A204.1 (cell line): ENCODE measurements around the gene SORL1.

Experiments
- FAIRE-seq: peaks from 2 replicates; lab custom pipeline; 2012; peaks lifted over from hg19 to GRCh38; lab: Jason Lieb, UNC

Gene SORL1

DNA sequence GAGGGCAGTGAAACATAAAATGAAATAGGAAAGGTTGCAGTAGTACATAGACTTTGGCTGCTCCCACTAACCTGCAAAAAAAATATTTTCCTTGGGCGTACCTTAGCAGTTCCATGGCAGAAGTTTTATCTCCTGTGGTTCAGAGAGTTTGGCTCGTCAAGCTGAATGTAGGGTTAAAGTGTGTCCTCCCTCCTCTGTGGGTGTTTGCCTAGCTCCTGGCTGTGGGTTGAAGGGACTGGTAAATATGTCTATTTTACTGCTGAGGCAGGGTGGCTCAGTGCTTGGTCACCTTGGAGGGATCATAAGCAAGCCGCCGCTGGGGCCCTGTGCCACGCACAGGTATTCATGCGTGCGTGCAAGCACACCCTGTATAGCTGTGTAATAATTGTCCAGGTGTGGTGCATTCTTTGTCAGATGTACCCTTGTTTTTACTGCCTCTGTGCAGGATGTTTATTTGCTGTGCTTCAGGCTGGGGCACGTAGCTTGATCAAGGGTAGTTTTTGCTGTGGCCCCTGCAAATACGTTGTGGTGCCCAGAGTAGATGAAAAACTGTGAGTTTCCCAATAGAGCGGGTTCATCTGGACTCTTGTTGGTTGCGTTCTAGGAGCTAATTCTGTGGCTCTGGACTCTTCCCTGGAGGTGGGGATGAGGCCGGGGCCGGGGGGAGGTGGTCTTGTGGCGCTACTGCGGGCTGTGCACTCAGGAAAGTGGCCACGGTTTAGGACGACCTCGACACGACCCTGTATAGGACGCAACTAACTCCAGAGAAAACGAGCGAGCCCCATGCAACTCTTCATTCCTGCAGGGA, 732 bp upstream of the SORL1 start:
- no peak for FAIRE-seq

DNA sequence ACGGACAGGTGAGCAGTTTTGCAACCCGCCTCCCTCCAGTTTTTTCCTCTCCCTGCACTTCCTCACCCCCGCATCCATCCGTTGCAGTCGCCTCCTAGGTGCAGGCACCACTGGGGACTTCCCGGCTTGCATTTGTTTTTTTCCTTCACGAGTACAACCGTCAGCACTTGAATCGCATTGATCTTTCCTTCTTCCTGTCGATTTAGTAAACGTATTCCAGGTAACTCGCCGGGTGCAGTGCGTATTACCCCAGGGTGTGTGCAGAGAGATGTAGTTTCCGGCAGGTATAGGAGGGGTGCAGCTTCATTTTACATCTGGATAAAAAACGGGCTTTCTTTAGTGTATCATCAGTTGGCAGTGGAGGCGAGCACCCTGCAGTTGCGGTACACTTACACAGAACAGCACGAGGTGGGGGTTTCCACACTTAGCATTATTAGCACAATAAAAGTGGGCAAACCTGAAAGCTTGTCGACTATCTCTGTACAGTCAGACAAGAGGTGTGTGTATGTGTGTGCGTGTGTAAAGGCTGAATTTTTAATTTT, 566 bp downstream of the SORL1 start, which contains the start of gene SORL1-AS1:
SORL1-AS1 (minus strand) TSS at position 359 of the 542 bp plus-strand sequence.
- FAIRE-seq, result no peak

DNA sequence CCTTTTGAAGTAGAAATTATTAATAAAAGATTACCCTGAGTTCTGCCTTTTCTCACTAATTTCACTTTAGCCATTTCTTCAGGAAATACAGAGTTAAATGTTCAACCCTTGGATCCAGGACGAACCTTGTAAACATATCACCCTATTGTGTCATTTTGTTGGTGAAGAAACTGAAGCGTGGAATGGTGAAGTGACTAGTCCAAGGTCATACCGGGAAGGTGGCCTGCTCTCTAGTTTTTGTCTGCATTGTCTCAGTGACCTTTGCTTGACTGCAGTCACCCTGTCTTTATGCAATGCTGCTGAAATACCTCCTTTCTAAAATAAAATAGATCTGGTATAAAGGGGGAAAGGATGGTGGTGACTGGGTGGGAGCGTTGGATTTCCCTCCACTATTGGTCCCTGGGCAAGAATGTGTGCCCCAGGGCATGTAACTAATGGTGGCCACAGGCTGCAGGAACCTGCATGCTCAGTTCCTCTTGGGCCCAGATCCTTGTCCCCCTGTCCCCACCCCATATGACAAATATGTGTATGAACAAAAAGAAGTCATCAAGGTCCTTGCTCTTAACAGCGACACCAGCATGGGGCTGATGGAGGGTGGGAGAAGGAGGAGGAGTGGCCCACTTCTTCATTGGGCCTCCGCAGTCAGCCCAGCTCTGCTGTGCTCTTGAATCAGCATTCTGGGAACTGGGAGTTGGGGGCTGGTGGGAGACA, 1.6 kb downstream of the SORL1 start:
- no peak for FAIRE-seq

DNA sequence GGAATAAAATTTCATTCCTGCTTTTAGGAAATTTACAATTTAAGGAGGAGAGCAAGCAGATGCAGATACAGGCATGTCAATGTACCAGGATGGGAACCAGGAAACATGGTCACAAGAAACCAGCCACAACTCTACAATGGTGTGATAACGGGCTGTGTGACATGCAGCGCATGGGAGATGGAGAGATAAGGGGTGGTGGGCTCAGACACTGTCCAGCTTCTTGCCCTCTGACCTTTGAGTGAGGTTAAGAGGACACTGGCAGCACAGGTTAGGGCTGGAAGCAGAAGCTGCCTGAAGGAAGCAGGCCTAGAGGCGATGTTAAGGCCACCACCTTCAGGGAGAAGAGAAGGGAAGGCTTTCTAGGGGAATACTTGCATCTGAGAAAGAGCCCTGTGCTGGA, 3.0 kb downstream of the SORL1 start:
- no peak for FAIRE-seq

DNA sequence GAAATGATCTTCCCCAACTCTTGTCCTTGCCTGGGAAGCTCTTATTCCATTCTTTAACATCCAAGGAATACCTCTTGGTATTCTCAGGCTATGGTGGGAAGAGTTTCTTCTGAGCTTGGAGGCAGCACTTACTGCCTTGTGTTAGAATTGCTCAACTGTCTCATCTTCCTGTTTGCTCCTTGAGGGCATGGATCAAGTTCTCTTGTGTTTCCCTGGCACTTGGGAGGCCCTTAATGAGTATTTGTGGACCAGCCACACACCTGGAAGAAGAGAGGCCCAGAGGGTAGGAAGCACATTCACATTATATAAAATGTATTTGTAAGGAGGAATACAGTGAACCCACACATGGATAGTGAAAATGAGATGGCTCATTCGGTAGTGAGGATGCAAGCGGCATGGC, 4.0 kb downstream of the SORL1 start:
- no peak for FAIRE-seq

DNA sequence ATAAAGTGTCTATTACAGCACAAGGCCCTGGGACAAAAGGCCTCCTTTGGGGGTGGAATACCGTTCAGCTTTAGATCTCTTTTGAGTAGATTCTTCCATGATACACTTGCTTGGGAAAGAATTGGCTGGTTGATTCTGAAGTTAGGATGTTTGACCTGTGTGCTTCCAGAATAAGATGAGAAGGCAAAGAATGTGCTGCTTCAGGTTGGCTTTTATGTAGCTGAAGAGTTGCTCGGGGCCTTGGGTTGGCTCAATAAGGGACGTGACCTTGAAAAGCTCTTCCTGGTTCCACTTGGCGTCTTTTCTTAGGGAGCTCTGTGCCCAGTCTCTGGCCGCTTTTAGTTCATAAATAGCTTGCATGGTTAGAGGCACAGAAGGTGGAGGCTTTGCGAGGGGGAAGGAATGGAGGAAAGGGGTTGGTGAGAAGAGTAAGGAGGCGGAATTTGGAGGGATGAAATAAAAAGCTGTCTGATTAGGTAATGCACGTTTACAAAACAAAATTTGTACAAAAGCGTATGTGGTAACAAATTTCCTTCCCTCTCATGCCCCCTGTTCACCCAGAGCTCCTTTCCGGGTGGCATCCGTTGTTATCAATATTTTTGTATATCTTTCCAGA, 4.8 kb downstream of the SORL1 start:
- FAIRE-seq, result no peak

DNA sequence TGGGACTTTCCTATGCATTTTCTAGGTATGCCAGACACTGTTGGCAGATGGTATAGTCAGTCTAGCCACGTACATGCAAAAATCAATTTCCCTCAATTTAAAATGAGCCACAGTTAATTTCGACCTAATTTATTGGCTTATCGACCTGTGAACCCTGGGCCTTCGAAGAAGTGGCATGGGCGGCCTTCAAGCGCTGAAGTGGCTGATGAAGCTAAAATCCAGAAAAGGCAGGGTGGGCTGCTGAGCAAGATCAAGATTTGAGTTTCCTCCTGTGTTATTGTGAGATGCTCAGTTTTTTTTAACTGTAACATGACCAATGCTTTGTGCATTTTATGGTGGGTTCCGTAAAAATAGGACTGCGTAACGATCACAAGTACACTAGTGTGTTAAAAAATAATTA, 6.4 kb downstream of the SORL1 start:
- FAIRE-seq, result no peak

DNA sequence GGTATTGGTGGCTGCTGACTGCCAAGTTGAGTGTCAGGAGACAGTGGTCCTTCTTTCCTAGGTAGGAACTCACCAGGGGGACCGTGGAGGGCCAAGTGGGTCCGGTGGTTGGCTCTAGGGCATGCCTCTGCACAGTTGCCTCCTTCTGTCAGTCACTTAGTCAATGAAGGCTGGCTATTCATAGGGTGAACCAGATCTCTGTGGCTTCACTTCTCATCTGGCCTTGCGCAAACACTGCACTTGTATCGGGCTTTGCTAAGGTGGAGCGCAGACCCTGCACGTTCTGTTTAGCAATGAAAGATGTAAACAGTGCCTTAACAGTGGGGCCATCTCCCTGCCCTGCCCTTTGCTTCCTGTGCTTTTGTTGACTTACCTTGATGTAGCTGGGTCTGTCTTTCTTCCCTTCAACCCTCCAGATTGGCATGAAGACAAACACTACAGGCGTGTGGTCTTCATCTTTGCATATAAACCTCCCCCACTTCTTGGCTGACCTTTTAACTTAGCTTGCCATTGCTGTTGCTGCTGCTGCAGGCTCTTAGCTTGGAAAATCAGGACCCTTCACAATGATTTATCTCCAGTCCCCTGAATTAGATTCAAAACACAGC, 7.4 kb downstream of the SORL1 start:
- FAIRE-seq, result no peak

DNA sequence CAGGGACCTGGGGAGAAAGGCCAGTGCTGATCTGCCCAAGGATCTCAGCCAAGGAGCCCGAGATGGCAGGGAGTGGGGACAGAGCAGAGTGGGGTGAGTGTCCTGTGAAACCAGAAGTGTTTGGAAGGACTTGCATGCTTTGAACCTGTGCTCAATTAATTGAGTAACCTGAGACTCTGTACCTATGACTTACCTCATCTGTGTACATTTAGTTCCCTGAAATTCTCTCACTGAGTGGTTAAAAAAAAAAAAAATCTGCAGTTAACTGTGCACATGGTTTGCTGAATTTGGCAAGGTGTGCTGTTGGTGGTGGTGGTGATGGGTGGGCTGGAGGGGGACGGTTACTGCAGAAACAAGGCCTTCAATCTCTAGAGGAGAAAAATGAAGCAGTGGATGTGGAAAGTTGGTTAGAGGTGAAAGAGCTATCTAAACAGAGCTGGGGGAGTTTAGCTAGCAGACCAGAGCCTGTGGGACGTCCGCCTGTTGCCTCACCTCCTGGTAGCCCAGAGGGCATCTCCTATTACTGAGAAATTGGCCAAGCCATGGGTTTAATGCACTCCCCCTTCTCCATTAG, 8.9 kb downstream of the SORL1 start:
- no peak for FAIRE-seq

DNA sequence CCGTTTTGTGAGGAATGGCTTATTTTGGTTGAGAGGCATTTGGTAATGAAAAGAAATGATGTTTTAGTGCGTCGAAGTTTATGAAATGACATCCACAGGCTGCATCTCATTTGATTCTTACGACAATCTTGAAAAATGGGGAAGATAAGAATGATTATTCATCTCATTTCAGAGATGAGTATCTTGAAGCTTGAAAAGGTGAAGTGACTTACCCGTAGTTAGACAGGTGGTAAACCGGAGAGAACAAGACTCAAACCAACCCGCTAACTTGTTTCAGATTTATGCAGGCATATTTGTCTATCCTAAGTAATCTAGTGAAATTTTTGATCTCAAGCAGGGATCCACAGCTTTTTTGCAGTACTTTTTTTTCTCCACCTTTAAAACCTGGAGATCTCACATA, 9.7 kb downstream of the SORL1 start:
- FAIRE-seq, result no peak

DNA sequence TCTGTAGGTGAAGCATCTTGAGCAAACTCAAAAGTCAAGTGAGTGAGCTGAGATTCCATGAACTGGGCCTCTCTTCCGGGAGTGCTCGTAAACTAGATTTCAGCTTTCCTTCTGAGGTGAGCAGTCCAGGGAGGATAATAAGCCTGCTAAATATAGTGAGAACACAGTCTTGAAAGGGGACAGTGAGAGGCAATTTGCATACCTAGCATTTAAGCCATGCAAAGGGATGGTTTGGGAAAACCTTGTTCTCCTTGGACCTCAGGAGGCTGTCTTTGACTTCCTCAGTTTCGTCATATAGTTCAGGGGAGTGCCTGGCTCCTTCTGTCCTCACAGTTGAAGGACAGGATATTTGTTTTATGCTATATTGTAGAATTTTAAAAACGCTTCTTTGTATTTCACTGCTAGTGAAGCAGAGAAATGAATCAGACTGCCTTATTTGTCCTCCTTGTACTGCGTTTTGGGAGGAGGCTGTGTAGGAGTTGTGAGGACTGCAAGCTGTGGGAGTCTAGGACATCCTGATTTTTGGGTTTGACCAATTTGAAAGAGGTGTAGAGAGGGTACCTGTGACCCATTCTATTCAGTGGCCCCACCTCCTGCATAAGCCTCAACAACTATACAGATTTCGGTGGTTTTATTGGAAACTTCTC, 11.7 kb downstream of the SORL1 start:
- no peak for FAIRE-seq

DNA sequence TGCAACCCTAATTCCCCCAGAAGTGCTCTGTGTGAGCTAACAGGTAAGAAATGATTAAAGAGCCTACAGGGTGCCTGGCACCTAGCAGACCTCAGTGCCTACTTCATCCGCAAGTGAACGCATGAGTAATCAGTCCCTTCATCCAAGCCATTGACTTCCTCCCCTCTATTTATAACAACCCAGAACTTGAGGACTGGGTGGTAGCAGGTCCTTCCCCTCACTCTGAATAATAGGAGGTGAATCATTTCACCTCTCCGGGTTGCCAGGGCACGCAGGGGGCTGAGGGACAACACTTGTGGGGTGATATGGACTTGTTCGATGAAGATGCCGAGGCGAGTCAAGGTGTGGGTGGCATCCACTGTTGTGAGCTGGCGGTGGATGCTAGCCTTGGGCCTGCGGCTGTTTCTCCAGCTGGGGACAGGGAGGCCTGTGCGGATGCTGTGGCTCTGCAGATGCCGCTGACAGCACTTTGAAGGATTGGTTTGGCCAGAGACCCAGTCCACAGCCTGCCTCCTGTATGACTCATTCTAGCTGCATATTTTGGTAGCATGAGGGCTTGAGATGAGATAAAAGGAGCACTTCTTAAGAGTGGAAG, 12.3 kb downstream of the SORL1 start:
- no peak for FAIRE-seq

DNA sequence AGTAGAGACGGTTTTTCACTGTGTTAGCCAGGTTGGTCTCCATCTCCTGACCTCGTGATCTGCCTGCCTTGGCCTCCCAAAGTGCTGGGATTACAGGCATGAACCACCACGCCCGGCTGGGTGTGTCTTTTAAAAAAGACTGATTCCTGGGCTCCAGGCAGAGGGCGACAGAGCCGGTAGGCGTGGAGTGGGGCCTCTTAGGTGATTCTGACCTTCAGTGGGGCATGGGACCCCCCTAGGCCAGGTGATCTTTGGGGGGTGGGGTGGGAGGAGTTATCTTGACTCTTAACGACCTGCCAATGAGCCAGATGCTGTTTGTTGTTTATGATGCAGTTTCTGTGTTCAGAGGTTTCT, 13.6 kb downstream of the SORL1 start:
- no peak for FAIRE-seq

DNA sequence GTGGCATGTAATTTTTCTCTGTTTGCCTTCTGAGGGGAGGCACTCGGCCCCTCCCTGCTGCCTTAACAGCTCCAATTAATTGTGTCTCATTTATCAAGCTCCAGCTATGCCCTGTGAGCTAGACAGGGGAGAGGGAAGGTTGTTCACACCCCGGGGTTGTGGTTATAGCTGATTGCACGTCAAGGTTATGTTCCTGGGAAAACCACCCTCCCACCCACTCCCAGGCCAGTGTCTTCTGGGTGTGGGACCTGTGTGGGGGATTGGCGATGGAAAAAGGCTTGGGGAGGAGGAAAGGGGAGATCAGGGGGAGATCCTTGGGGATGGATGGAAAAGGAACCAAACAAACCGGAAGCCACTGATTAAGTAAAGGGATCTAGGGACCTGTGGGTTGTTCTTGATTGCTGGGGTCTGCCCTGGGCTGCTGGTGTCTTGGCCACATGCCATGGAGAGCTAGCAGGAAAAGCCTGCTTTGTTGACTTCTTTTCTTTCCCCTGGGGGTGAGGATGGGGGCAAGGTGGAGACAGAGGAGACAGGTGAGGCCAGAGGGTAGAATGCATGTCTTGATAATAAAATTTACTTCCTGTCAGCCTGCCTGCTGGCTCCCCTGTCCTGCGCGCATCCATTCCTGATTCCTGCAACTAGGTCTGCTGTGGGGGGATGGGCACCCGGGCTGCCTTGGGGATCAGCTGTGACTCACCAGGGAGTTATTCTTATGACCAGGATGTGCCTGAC, 14.1 kb downstream of the SORL1 start:
- no peak for FAIRE-seq

DNA sequence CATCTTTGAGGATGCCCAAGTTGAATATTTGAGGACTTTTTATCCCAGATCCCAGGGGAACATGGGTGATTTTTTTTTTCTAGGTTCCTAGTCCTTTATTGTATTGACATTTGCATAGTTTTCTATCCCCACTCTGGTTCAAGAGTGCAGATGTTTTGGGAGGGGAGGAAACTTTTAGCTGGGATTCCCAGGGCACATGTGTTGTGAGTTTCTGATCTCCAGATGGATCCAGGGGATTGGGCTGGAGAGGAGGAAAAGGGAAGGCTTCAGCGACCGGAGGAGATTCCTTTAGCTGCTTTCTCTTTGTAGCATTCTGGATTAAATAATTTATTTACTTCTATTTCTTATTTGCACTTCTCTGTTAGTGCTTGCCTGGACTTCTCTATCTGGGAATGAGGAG, 15.4 kb downstream of the SORL1 start:
- FAIRE-seq, result no peak

DNA sequence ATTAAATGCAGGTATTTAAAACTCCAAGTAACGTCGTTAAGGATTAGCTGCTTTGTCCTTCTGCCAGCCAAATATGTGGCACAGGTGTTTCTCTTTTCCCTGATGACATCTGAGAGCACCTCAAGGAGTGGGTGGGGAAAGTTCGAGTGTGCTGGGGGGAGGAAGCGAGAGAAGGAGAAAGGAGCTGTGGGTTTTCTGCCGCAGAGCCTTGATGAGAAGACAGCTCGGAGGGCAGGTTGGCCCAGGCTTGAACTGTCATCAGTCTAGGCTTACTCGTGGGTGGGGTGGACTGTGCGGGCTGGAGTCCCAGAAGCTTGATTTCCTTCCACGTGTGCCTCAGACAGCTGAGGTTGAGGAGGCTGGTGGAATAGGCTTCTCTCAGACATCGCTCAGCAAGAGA, 15.9 kb downstream of the SORL1 start:
- no peak for FAIRE-seq

DNA sequence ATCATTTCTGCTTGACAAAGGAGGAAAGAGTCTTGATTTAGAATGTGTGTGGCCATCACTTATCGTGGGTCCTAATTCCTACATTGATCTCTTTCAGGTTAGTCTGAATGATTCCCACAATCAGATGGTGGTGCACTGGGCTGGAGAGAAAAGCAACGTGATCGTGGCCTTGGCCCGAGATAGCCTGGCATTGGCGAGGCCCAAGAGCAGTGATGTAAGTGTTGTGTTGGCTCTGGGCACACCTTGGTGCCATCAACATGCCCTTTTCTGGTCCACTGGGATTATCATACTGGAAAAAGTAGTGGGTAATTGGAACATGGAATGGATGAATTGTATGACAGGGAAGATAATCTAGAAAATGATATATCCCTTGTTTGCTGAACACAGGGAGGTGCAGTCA, 17.8 kb downstream of the SORL1 start:
- FAIRE-seq, result no peak

DNA sequence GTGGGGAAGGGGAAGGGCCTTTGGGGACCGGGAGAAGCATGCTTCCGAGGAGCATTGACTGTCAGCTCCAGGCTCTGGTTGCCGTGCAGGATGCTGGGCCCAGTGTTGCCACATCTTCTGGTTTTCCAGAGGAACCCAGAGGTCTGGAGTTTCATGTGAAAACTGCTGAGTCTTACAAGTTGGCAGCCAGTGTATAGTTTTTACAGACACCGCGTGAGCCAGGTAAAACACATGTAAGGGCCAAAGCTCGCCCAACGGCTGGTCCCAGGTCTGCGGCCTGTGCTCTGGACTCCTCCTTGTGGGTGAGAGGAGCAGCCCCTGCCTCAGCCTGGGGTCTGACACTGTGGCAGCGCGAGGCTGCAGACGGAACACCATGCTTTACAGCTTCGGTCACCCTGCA, 19.1 kb downstream of the SORL1 start:
- no peak for FAIRE-seq

DNA sequence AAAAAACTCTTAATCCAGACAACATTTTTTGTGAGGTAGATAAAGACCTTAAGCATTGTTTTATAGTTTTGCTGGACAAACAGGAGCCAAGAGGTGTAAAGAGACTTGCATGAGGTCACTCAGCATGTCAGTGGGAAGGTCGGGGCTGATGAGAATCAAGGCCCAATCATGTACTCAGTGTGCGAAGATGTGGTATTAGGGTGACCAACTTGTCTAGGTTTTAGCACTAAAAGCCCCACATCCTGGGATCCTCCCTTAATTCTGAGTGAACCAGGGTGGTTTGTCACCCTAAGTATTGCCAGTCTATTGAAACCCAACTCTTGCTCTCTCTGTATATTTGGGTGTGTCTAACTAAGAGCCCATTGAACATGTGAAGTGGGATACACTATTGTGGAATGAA, 20.2 kb downstream of the SORL1 start:
- FAIRE-seq, result no peak

DNA sequence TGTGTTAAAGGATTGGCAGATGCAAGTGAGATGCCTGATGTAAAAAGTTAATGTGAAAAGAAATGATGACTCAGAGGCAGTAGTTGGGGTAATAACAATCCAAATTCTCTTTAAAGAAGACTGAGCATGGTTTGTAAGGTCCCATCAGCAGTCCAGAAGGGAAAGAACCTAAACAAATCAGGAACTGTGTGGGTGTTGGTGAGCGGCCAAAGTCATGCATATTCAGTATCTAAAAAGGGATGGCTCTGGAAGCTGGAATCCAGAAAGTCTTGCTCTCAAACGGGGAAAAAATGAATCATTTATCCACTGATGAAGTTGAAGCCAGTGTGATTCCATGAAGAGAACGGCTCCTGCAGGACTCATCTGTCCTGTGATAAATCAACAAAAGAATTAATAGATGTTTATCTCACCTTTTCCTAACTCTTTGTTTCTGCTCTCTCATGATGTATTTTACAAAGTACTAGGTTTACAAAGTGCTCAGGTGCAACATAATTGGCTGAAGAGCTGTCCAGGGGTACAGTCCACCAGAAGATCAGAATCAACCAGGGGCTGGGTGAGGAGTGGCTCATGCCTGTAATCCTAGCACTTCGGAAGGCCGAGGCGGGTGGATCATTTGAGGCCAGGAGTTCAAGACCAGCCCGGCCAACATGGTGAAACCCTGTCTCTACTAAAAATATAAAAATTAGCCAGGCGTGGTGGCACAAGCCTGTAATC, 21.1 kb downstream of the SORL1 start:
- FAIRE-seq, result no peak
